Hematopoietic multipotent progenitor cell treated with erythropoietin and hydrocortisone succinate and interleukin-3 and kit ligand, for 8 days (in vitro differentiated cells): Measurements from ENCODE around the gene THEMIS.
"Not testable (repeated sequence)": the region's sequence is repeated elsewhere in the genome, so short reads cannot be mapped to it uniquely, and the experiment has no call there.

ENCODE experiments used
- DNase-seq: peaks from one replicate; pipeline ENCODE4 v3.0.0-alpha.2; 2015

The THEMIS gene, protein sequence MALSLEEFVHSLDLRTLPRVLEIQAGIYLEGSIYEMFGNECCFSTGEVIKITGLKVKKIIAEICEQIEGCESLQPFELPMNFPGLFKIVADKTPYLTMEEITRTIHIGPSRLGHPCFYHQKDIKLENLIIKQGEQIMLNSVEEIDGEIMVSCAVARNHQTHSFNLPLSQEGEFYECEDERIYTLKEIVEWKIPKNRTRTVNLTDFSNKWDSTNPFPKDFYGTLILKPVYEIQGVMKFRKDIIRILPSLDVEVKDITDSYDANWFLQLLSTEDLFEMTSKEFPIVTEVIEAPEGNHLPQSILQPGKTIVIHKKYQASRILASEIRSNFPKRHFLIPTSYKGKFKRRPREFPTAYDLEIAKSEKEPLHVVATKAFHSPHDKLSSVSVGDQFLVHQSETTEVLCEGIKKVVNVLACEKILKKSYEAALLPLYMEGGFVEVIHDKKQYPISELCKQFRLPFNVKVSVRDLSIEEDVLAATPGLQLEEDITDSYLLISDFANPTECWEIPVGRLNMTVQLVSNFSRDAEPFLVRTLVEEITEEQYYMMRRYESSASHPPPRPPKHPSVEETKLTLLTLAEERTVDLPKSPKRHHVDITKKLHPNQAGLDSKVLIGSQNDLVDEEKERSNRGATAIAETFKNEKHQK

DNA sequence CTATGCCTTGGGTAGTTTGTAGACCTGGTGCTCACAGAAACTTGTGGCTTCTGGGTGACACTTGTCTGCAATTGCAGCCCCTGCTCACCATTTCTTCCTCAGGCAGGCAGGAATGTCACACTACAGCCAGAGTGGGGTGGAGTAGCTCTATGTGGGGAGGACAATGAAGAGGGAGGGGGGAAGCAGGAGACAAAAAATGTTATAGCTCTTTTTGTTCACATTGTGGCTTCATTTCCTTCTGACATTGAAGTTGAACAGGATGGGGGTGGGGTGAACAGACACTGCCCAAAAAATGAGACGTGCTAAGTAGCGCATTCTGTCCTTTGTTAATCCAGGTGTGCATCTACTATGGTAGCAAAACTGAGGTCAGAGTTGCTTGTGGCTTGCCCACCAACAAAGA, at the start of gene THEMIS:
THEMIS (minus strand) TSS at position 124 of the 400 bp plus-strand sequence. CDS start 126 bp downstream, outside the sequence.
- no peak for DNase-seq

- DNase-seq = no peak
Observed at GRCh38 chr6:127949251-127949650, 48.4 kb upstream of the THEMIS start.

DNA sequence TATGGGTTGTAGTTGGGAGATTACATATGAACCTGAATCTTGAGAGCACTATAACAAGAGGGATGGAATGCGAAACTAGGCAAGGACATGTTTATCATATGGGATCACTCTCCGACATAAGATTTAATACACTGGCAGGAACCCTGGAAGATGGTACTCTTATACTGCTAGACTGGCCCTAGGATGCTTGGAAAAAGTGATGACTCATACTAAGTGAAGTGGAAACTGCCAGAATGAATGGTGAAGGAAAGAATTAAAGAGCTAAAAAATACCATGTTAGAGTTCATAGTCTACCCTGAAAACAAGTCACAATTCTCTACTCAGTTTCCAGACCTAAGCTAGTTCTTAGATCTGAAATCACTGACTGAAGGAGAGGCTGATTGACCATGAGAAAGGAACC, 45.5 kb upstream of the THEMIS start:
- DNase-seq = no peak

DNA sequence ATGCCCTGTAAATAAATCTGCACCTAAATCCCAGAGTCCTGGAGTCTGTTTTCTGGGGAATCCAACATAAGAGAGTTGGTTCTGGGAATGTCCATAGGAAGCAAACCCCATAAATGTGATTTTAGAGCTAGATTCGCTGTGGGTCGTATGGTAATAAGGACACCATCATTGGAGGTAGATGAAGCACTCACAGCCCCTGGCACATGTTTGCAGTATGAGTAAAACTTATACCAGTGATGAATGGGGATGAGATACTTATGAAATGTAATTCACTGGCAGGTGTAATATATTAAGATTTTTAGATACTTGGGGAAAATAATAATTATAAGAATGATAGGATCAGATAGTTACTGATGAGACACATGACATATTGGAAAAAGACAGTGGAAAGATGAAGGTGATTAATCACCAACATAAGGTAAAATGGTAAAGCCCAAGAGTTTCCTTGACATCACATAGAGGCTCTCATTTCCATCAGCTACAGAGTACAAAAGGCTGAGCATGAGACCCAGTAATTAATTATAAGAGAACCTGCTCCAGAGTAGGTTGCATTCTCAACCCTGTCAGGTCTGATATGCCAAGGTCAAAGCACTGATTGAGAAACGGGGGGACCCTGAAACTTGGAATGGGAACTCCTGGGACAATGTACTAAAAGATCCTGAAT, 44.7 kb upstream of the THEMIS start:
- no peak for DNase-seq

DNA sequence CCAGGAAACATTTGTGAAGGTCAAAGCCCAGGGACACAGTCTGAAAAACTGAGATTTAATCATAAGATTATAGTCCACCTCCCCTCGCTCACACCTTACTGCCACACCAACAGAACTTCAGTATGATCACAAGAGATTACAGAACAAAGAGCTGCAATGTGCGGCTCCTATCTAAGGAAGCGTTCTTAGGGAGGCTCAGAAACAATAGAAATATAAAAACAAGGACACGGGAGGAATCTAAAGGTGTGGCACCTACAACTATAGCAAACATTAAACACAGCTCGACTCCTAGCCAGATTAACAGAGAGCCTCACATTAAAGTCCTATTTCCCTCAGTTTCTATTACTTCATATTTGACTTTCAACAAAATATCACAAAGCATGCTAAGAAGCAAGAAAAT, 40.4 kb upstream of the THEMIS start:
- DNase-seq = no peak

- DNase-seq = no peak
Observed at GRCh38 chr6:127939442-127940066, 38.7 kb upstream of the THEMIS start.

GRCh38 chr6:127938701-127939100, 37.8 kb upstream of the THEMIS start:
- peak; percentile 50 for DNase-seq

- DNase-seq = no peak
Observed at GRCh38 chr6:127937747-127938146, 36.9 kb upstream of the THEMIS start.

- no peak for DNase-seq
Observed at GRCh38 chr6:127937102-127937501, 36.2 kb upstream of the THEMIS start.

DNA sequence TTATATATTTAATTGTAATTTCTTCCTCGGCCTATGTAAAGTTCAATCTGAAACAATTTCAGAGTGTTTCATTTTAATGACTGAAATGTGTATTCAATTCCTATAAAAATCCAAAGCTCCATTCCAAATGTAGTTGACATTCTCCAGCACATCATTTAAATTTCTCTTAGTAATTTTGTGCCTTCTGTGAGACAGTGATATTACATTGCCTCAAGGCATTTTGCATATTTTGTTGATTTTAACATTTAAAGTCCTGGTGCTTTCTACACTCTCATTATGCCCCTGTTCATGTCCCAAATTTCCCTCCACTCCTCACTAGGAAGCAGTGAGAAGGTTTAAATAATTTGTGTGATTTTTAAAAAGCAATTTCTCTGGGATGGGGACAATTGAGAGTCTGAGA, 34.1 kb upstream of the THEMIS start:
- no peak for DNase-seq

DNA sequence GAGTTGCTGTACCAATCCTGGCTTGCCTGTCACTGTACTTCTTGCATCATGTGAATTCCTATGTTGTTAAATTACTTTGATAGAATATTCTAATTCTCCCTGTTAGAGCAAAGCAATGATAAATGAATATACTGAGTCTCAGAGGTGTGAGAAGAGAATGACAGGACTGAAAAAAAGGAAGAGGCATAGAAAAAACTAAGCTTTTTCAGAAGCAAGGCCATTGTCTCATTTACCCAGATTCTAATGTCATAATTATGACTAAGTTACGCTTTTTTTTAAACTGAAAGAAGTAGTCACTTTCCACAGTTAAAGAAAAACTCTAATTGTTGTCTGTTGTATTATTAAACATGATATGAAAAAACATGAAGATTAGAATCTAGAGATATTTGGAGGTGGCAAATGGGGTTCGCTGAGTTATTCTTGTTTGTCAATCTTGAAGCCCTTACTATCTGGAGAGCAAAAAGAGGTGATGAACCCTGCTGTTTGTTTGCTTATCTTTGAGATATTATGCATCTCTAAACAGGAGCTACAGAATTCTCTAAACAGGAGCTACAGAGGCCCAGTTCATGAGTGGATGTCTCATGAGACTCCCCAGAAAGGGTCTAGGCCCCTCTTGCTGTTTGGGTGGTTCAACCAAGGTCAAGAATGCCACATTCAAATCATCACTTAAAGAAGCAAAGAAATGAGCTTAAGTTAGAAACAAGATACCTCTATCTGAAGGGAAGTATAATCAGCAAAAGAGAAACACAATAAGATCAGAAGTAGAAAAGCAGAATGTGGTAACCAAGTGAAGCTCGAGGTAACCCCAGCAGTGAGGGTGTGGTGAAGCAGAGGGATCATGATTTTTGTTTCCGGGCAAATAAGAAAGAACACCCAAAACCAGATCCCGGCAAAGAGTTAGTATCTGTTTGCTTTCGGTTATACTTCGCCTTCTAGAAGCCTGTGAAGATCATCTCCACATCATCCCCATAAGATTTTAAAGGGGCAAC, 33.3 kb upstream of the THEMIS start:
- DNase-seq = no peak

- DNase-seq = no peak
Observed at GRCh38 chr6:127933137-127933536, 32.3 kb upstream of the THEMIS start.

GRCh38 chr6:127932708-127933107, 31.9 kb upstream of the THEMIS start:
- no peak for DNase-seq

GRCh38 chr6:127926441-127926840, 25.6 kb upstream of the THEMIS start:
- DNase-seq = not testable (repeated sequence)

GRCh38 chr6:127924440-127924839, 23.6 kb upstream of the THEMIS start:
- DNase-seq = no peak

DNA sequence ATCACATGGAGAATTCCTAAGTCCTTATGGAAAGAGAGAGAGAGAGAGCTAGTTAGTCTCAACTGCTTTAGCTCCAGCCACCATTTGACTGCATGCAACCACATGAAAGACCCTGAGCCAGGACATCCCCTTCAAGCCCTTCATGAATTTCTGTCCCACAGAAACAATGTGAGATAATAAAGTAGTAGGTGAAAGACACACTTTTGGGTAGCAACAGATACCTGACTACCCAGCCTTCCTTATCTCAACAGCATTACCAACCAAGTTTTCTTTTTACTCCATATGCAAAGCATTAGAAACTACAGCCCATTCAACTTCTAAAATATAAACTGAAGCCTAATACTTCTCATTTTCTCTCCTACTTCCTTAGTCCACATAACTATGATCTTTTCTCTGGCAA, 23.2 kb upstream of the THEMIS start:
- DNase-seq = no peak

DNA sequence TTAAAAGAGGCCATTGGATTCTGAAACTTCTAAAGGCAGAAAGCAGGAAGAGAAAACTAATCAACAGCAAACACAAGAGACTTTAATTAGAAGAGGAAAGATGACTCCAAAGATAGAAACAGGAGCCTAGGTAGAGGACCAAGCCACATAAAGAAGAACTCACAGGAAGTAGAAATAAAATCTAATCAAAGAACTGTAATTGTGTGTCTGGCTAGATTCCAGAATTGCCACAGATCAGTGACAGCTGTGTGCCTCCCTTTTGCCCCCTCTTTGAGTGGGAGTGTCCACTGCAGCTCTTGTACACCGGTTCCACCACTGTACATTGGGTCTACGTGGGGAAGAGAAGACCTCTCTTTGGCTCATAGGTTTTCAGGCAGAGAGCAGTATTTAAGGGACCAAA, 22.3 kb upstream of the THEMIS start:
- no peak for DNase-seq

DNA sequence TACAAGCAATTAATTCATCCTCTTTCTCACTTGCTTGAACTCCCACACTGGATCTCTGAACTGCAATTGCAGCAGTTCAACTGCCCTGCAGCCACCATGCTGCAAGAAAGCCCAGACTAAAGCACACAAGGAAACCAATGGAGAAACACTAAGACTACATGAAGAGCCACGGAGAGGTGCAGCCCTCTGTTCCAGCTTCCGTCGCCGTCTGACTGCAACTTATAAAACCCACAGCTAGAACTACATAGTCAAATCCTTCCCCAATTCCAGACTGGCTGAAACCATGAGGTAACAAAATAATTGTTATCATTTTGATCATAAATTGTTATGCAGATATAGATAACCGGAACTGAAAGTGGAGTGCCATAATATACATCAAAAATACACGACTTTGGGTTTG, 21.1 kb upstream of the THEMIS start:
- no peak for DNase-seq

GRCh38 chr6:127920804-127921203, 19.9 kb upstream of the THEMIS start:
- DNase-seq = no peak

GRCh38 chr6:127918506-127919427, 17.9 kb upstream of the THEMIS start:
- DNase-seq = no peak

DNA sequence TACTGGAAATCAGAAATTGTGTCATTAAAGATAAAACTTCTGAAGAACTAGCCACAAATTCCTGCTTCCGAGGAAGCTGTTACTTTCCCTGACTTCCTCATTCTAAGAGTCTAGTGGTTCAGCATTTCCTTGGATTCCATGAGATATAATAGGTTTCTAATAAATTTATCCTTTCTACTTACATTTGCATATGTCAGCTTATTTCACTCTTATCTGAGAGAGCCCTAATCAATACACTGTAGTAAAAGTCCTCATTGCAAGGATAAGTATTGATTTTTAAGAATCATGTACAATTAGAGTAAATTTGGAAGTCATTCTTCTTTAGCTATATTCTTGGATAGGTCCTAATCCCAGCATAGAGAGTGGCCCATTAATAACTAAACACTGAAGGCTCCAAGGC, 16.9 kb upstream of the THEMIS start:
- no peak for DNase-seq
